ENCODE measurements around the gene IGF2BP2.

DNA sequence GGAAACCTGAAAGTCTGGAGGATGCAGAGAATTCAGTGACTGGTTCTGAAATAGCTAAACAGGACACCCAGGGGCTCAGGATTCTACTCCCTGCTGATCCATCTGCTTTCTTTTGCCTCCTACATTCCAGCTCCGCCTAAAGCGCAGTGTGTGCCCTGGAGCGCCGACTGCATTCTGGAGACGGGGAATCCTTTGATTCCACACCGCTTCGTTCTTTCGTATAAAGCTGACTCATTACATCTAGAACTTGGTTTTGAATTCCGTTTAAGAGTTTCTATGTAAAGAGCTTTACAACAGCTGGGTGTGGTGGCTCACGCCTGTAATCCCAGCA, 177.0 kb downstream of the IGF2BP2 start:
- TF ChIP-seq, protein P1, sequence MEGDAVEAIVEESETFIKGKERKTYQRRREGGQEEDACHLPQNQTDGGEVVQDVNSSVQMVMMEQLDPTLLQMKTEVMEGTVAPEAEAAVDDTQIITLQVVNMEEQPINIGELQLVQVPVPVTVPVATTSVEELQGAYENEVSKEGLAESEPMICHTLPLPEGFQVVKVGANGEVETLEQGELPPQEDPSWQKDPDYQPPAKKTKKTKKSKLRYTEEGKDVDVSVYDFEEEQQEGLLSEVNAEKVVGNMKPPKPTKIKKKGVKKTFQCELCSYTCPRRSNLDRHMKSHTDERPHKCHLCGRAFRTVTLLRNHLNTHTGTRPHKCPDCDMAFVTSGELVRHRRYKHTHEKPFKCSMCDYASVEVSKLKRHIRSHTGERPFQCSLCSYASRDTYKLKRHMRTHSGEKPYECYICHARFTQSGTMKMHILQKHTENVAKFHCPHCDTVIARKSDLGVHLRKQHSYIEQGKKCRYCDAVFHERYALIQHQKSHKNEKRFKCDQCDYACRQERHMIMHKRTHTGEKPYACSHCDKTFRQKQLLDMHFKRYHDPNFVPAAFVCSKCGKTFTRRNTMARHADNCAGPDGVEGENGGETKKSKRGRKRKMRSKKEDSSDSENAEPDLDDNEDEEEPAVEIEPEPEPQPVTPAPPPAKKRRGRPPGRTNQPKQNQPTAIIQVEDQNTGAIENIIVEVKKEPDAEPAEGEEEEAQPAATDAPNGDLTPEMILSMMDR (IDR thresholded peaks at IDR 0.05): no peak
- no peak for TF ChIP-seq EZH2 (IDR thresholded peaks at IDR 0.05; ENCODE audit: borderline replicate concordance, insufficient read depth, low read depth, low read length, poor library complexity, severe bottlenecking)
